Uterus (tissue), 2 donors: ENCODE measurements around the gene WWOX.

ENCODE experiments used
- CTCF ChIP-seq, 4 experiments: fragments of 200-600 bp in 2 of 4; fragments of 450-650 bp in 2 of 4; sonication (generic) in 2 of 4; IDR thresholded peaks; one replicate each; pipeline ENCODE4 v1.5.1; 2016 to 2019; ENCODE audit warnings: antibody characterized with exemption in 4 of 4, mild to moderate bottlenecking in 2 of 4, moderate library complexity in 1 of 4
- POLR2A ChIP-seq, 2 donors: fragments of 450-650 bp; IDR thresholded peaks; one replicate each; pipeline ENCODE4 v1.6.1; 2016; ENCODE audit warnings: antibody characterized with exemption in 2 of 2, mild to moderate bottlenecking in 1 of 2, moderate library complexity in 1 of 2

- TF ChIP-seq CTCF (IDR thresholded peaks at IDR 0.05) = no peak
- no peak for TF ChIP-seq POLR2A (IDR thresholded peaks at IDR 0.05)
Measured at GRCh38 chr16:78624366-78624765, 524.9 kb downstream of the WWOX start.
